ENCODE data around the gene MTOR. TPM values are rescaled to one million over a fixed set of nuclear protein-coding genes. Genes with fewer than 3 reads are reported as not detected.

Gene MTOR
- polyA plus RNA-seq, 1 experiment, result 27.7 TPM

- POLR2A ChIA-PET, result no interaction called here
- Histone ChIP-seq H3K9me3 (ENCODE audit: control insufficient read depth, insufficient read depth, low read length) (no peaks in the 10 kb centered on the region), H3K27ac (ENCODE audit: low read depth, low read length) (no peak overlapping the region), H3K4me3 (ENCODE audit: low read depth, low read length) (no peak overlapping the region), H3K27me3 (ENCODE audit: control insufficient read depth, insufficient read depth, low read length) (peaks cover 2% of the 10 kb centered on the region)
- CTCF ChIA-PET, result interaction anchor here (1.4 kb wide), 1 partner anchor 9 kb away, joined by 3 read pairs; no protein-coding TSS in a partner anchor
- TF ChIP-seq CTCF (IDR thresholded peaks at IDR 0.05; ENCODE audit: low read depth, low read length), result no peak
- DNase-seq (ENCODE audit: low read depth, low spot score), result no peak
These were observed 33.6 kb upstream of the MTOR start for GRCh38 chr1:11295905-11296304.

DNA sequence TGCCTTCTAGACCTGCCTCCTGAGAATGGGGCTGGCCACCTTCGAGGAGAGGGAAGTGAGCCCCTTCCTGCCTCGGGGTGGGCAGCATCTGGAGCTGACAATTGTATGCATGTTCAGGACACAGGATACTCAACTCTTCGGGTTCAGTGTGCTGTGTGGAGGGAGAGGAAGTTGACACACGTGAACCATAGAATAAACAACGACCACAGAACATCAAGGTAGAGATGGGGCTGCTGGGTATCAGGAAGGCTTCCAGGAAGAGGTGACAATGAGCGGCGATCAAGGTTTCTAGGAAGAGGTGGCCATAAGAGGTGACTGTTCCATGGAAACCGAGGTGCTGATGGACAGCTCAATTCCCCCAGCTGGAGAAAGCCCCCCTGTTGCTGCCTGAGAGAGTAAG is 32.6 kb upstream of the MTOR start:
- no peak for TF ChIP-seq CTCF (IDR thresholded peaks at IDR 0.05; ENCODE audit: low read depth, low read length)
- Histone ChIP-seq H3K27ac (ENCODE audit: low read depth, low read length) (no peak overlapping the region), H3K4me3 (ENCODE audit: low read depth, low read length) (no peak overlapping the region), H3K27me3 (ENCODE audit: control insufficient read depth, insufficient read depth, low read length) (peaks cover 2% of the 10 kb centered on the region), H3K9me3 (ENCODE audit: control insufficient read depth, insufficient read depth, low read length) (no peaks in the 10 kb centered on the region)
- ChIA-PET POLR2A (no interaction called here), CTCF (no interaction called here)
- DNase-seq (ENCODE audit: low read depth, low spot score), result no peak

DNA sequence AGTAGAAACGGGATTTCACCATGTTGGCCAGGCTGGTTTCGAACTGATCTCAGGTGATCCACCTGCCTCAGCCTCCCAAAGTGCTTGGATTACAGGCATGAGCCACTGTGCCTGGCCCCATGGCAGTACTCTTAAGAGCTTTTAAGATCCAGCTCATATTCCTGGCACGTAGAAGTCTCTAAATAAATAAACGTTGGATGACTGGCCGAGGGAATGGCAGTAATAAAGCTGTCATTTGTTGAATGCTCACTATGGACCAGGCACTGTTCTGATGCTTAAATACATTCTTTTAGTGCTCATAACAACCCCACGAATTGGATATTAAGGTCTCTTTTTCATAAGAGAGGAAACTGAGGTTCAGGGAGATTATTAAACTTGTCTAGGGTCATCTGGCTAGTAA is 31.5 kb upstream of the MTOR start:
- H3K4me3 ChIP-seq (ENCODE audit: low read depth, low read length), result no peak overlapping the region
- DNase-seq (ENCODE audit: low read depth, low spot score), result no peak
- no peaks in the 10 kb centered on the region for H3K9me3 ChIP-seq (ENCODE audit: control insufficient read depth, insufficient read depth, low read length)
- no peak for TF ChIP-seq CTCF (IDR thresholded peaks at IDR 0.05; ENCODE audit: low read depth, low read length)
- POLR2A ChIA-PET, result no interaction called here
- no peak overlapping the region for H3K27ac ChIP-seq (ENCODE audit: low read depth, low read length)
- CTCF ChIA-PET, result no interaction called here
- no peaks in the 10 kb centered on the region for H3K27me3 ChIP-seq (ENCODE audit: control insufficient read depth, insufficient read depth, low read length)

DNA sequence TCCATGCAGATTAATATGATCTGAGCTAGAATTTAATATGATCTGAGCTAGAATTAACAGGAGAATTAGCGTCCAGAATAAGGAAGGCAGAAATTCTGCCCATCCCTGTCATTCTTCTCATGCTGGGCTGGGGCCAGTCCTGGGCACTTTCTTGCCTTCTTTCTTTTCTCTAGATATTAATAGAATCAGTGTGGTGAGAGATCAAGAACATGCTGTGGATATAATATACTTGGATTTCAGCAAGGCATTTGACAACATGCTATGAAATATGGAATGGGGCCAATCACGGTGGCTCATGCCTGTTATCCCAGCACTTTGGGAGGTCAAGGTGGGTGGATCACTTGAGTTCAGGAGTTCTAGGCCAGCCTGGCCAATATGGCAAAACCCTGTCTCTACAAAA is 28.7 kb upstream of the MTOR start:
- Histone ChIP-seq H3K27me3 (ENCODE audit: control insufficient read depth, insufficient read depth, low read length) (no peaks in the 10 kb centered on the region), H3K27ac (ENCODE audit: low read depth, low read length) (no peak overlapping the region), H3K9me3 (ENCODE audit: control insufficient read depth, insufficient read depth, low read length) (no peaks in the 10 kb centered on the region), H3K4me3 (ENCODE audit: low read depth, low read length) (no peak overlapping the region)
- no peak for TF ChIP-seq CTCF (IDR thresholded peaks at IDR 0.05; ENCODE audit: low read depth, low read length)
- CTCF ChIA-PET, result no interaction called here
- POLR2A ChIA-PET, result interaction anchor here (0.6 kb wide), 1 partner anchor 291 kb away, joined by 6 read pairs; no protein-coding TSS in a partner anchor
- DNase-seq (ENCODE audit: low read depth, low spot score), result no peak

- no peak for TF ChIP-seq CTCF (IDR thresholded peaks at IDR 0.05; ENCODE audit: low read depth, low read length)
- no peaks in the 10 kb centered on the region for H3K9me3 ChIP-seq (ENCODE audit: control insufficient read depth, insufficient read depth, low read length)
- no peak overlapping the region for H3K27ac ChIP-seq (ENCODE audit: low read depth, low read length)
- no peak overlapping the region for H3K4me3 ChIP-seq (ENCODE audit: low read depth, low read length)
- POLR2A ChIA-PET, result no interaction called here
- CTCF ChIA-PET, result no interaction called here
- H3K27me3 ChIP-seq (ENCODE audit: control insufficient read depth, insufficient read depth, low read length), result no peaks in the 10 kb centered on the region
- DNase-seq (ENCODE audit: low read depth, low spot score), result no peak
These were observed 26.7 kb upstream of the MTOR start for GRCh38 chr1:11289064-11289463.
